Measurements from ENCODE around the gene GNB4. TPM values are rescaled to one million over a fixed set of nuclear protein-coding genes. Genes with fewer than 3 reads are reported as not detected.

The GNB4 gene
- total and polyA plus RNA-seq, 10 of the 15 experiments (the other 5 are each of a cell fraction or from before 2014, with no cell fraction given), result 0.14 to 3.4 (median 1.8) TPM

DNA sequence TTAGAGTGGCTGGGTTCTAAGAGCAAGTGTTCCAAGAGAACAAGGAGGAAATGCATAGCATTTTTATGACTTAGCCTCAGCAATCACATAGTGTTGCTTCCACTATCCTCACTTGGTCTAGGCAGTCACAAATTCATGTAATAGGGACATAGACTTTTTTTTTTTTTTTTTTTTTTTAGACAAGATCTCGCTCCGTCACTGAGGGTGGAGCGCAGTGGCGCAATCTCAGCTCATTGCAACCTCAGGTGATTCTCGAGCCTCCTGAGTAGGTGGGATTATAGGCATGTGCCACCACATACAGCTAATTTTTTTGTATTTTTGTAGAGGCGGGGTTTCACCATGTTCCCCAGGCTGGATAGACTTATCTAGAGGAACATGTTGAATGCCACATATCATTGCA lies 4.7 kb upstream of the GNB4 start:
- no peak overlapping the region for H2AFZ ChIP-seq (ENCODE audit: control insufficient read depth, low read depth, low read length)
- no peaks in the 10 kb centered on the region for H3K9me3 ChIP-seq (replicated peaks; ENCODE audit: control insufficient read depth, insufficient read depth, low read length)
- ChIA-PET RAD21 (ENCODE audit: unreplicated experiment) (interaction anchor here (0.7 kb wide), 1 partner anchor 66 kb away, joined by 3 read pairs; no protein-coding TSS in a partner anchor), POLR2A (no interaction called here), CTCF (interaction anchor here (0.6 kb wide), 1 partner anchor 194 kb away, joined by 3 read pairs; no protein-coding TSS in a partner anchor), SMC1A (ENCODE audit: uncharacterized antibody, unreplicated experiment) (interaction anchor here (1.1 kb wide), 1 partner anchor 15 kb away, joined by 4 read pairs; no protein-coding TSS in a partner anchor)
- H3K27ac ChIP-seq (ENCODE audit: control insufficient read depth, insufficient read depth), result no peak overlapping the region
- H3K36me3 ChIP-seq (ENCODE audit: control insufficient read depth in 2 of 2, insufficient read depth in 2 of 2, low read length in 1 of 2), result no peaks in the 10 kb centered on the region
- H3K27me3 ChIP-seq (replicated peaks in 1 of 2; ENCODE audit: control insufficient read depth in 2 of 2, insufficient read depth in 2 of 2, low read length in 1 of 2), result peaks cover 0 to 10% of the 10 kb centered on the region in 2 experiments; a peak in 1 of 4 replicates
- H3K4me3 ChIP-seq, result no peak overlapping the region
- no TSS peak for BruUV-seq (replicated peaks)
- no peaks in the 10 kb centered on the region for H4K20me1 ChIP-seq (ENCODE audit: control insufficient read depth, insufficient read depth)
- ATAC-seq (no peak), DNase-seq (ENCODE audit: low read depth, low spot score) (no peak), FAIRE-seq (no peak)
- H3K4me2 ChIP-seq (ENCODE audit: control insufficient read depth, insufficient read depth), result no peak overlapping the region
- TF ChIP-seq, protein P1, sequence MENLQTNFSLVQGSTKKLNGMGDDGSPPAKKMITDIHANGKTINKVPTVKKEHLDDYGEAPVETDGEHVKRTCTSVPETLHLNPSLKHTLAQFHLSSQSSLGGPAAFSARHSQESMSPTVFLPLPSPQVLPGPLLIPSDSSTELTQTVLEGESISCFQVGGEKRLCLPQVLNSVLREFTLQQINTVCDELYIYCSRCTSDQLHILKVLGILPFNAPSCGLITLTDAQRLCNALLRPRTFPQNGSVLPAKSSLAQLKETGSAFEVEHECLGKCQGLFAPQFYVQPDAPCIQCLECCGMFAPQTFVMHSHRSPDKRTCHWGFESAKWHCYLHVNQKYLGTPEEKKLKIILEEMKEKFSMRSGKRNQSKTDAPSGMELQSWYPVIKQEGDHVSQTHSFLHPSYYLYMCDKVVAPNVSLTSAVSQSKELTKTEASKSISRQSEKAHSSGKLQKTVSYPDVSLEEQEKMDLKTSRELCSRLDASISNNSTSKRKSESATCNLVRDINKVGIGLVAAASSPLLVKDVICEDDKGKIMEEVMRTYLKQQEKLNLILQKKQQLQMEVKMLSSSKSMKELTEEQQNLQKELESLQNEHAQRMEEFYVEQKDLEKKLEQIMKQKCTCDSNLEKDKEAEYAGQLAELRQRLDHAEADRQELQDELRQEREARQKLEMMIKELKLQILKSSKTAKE (IDR thresholded peaks at IDR 0.05; ENCODE audit: low read depth, poor library complexity, severe bottlenecking), result no peak
- in situ Hi-C loops (cut with MboI) (no loop called here), intact Hi-C loops (cut with micrococcal nuclease; ENCODE audit: unreplicated experiment) (no loop called here)
- H3K79me2 ChIP-seq (ENCODE audit: control insufficient read depth, insufficient read depth, low read length), result no peaks in the 10 kb centered on the region
- WGBS (ENCODE audit: insufficient coverage, insufficient replicate concordance, low lambda C conversion rate, missing lambda C conversion rate), result 39% methylated on average over 6 of the region's 6 CpGs
- H3K9ac ChIP-seq (ENCODE audit: control insufficient read depth, insufficient read depth, low read length), result no peak overlapping the region
- no peaks in the 10 kb centered on the region for H3K4me1 ChIP-seq (ENCODE audit: control insufficient read depth, insufficient read depth, low read length)

DNA sequence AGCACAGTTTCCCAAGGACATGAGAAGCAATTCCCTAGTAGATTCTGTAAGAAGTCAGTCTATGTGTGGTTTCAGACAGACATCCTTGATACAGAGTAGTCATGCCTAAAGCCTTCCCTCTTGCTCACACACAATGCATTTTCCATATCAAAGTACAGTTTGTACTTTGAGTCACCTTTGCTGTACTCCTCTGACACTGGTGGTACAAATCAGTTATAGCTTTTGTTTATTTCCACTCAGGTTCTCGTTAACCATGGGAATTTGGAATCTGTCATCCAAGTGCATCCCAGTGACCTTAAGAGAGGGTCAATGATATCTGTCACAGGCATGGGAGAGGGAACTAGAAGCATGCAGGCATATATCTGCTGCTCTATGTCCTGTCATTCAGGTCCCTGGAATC lies 3.6 kb upstream of the GNB4 start:
- POLR2A ChIA-PET, result no interaction called here
- no peak overlapping the region for H2AFZ ChIP-seq (ENCODE audit: control insufficient read depth, low read depth, low read length)
- in situ Hi-C loops (cut with MboI), result no loop called here
- TF ChIP-seq, protein P2, sequence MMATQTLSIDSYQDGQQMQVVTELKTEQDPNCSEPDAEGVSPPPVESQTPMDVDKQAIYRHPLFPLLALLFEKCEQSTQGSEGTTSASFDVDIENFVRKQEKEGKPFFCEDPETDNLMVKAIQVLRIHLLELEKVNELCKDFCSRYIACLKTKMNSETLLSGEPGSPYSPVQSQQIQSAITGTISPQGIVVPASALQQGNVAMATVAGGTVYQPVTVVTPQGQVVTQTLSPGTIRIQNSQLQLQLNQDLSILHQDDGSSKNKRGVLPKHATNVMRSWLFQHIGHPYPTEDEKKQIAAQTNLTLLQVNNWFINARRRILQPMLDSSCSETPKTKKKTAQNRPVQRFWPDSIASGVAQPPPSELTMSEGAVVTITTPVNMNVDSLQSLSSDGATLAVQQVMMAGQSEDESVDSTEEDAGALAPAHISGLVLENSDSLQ (IDR thresholded peaks at IDR 0.05), result no peak
- TF ChIP-seq YBX1 (IDR thresholded peaks at IDR 0.05) (no peak), TCF7 (IDR thresholded peaks at IDR 0.05; ENCODE audit: borderline replicate concordance) (no peak), SMC3 (IDR thresholded peaks at IDR 0.05; ENCODE audit: borderline replicate concordance, low read length) (no peak), RFX5 (IDR thresholded peaks at IDR 0.05; ENCODE audit: low read depth, low read length) (no peak), POLR2A (IDR thresholded peaks at IDR 0.05; ENCODE audit: low read depth, low read length) (no peak)
- TF ChIP-seq, protein P3, sequence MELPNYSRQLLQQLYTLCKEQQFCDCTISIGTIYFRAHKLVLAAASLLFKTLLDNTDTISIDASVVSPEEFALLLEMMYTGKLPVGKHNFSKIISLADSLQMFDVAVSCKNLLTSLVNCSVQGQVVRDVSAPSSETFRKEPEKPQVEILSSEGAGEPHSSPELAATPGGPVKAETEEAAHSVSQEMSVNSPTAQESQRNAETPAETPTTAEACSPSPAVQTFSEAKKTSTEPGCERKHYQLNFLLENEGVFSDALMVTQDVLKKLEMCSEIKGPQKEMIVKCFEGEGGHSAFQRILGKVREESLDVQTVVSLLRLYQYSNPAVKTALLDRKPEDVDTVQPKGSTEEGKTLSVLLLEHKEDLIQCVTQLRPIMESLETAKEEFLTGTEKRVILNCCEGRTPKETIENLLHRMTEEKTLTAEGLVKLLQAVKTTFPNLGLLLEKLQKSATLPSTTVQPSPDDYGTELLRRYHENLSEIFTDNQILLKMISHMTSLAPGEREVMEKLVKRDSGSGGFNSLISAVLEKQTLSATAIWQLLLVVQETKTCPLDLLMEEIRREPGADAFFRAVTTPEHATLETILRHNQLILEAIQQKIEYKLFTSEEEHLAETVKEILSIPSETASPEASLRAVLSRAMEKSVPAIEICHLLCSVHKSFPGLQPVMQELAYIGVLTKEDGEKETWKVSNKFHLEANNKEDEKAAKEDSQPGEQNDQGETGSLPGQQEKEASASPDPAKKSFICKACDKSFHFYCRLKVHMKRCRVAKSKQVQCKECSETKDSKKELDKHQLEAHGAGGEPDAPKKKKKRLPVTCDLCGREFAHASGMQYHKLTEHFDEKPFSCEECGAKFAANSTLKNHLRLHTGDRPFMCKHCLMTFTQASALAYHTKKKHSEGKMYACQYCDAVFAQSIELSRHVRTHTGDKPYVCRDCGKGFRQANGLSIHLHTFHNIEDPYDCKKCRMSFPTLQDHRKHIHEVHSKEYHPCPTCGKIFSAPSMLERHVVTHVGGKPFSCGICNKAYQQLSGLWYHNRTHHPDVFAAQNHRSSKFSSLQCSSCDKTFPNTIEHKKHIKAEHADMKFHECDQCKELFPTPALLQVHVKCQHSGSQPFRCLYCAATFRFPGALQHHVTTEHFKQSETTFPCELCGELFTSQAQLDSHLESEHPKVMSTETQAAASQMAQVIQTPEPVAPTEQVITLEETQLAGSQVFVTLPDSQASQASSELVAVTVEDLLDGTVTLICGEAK (IDR thresholded peaks at IDR 0.05; ENCODE audit: borderline replicate concordance), result no peak
- TF ChIP-seq, protein P4, sequence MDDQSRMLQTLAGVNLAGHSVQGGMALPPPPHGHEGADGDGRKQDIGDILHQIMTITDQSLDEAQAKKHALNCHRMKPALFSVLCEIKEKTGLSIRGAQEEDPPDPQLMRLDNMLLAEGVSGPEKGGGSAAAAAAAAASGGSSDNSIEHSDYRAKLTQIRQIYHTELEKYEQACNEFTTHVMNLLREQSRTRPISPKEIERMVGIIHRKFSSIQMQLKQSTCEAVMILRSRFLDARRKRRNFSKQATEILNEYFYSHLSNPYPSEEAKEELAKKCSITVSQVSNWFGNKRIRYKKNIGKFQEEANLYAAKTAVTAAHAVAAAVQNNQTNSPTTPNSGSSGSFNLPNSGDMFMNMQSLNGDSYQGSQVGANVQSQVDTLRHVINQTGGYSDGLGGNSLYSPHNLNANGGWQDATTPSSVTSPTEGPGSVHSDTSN (IDR thresholded peaks at IDR 0.05; ENCODE audit: insufficient replicate concordance, low read depth, low read length), result no peak

More for the DNA sequence above, 3.6 kb upstream of the GNB4 start:
- DNase-seq (ENCODE audit: low read depth, low spot score) (no peak), FAIRE-seq (no peak), ATAC-seq (no peak)
- Histone ChIP-seq H4K20me1 (ENCODE audit: control insufficient read depth, insufficient read depth) (no peaks in the 10 kb centered on the region), H3K27me3 (replicated peaks in 1 of 2; ENCODE audit: control insufficient read depth in 2 of 2, insufficient read depth in 2 of 2, low read length in 1 of 2) (peaks cover 0 to 10% of the 10 kb centered on the region in 2 experiments; a peak in 1 of 4 replicates), H3K4me3 (no peak overlapping the region), H3K4me1 (ENCODE audit: control insufficient read depth, insufficient read depth, low read length) (no peaks in the 10 kb centered on the region), H3K9me3 (replicated peaks; ENCODE audit: control insufficient read depth, insufficient read depth, low read length) (no peaks in the 10 kb centered on the region), H3K4me2 (ENCODE audit: control insufficient read depth, insufficient read depth) (no peak overlapping the region), H3K36me3 (ENCODE audit: control insufficient read depth in 2 of 2, insufficient read depth in 2 of 2, low read length in 1 of 2) (no peaks in the 10 kb centered on the region), H3K79me2 (ENCODE audit: control insufficient read depth, insufficient read depth, low read length) (no peaks in the 10 kb centered on the region), H3K9ac (ENCODE audit: control insufficient read depth, insufficient read depth, low read length) (no peak overlapping the region), H3K27ac (ENCODE audit: control insufficient read depth, insufficient read depth) (no peak overlapping the region)
- intact Hi-C loops (cut with micrococcal nuclease; ENCODE audit: unreplicated experiment), result no loop called here
- CTCF ChIA-PET, result no interaction called here
- RAD21 ChIA-PET (ENCODE audit: unreplicated experiment), result no interaction called here
- SMC1A ChIA-PET (ENCODE audit: uncharacterized antibody, unreplicated experiment), result no interaction called here
- 82% methylated on average over 1 of the region's 1 CpG for WGBS (ENCODE audit: insufficient coverage, insufficient replicate concordance, low lambda C conversion rate, missing lambda C conversion rate)
- BruUV-seq (replicated peaks), result no TSS peak

Data from GM12878 (cell line).